ENCODE results near the gene DBX1. TPM values are rescaled to one million over a fixed set of nuclear protein-coding genes. Genes with fewer than 3 reads are reported as not detected.

Gene DBX1
- total RNA-seq, 2 experiments from 2014 or later, result not detected

DNA sequence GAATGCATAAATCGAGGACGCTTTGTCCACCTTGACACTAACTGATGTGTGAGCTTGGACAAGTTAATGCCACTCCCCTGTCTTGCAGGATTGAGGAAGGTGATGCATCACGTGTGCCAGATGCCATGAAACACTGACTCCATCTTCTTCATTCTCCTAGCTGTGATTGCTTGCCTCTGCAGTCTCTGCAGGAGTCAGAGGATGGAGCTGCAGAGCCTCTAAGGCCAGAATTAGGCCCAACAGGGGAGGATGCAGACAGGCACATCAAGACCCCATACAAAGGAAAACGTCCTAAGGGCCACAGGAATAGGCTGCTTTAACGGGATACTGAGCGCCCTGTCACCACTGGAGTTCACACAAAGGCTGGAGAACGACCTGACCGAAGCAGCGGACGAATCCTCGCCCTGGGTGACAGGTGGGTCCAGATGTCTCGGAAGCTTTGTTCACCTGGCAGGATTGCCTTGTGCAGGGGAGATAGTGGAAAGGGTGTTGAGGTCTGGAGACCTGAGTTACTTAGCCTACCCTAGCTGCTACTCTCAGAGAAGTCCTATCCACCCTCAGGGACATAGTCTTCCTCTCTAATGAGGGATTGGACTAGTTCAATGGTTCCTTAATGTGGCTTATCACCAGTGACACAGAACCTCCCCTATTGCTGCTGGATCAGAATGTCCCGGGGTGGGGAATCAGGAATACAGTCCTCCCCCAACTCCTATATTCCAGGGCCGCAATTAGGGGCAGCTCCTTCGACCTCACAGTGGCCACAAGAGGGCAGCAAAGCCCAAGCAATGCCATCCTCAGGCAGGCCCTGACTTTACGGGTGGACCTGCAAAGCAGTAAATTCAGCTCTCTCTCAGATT, 32.4 kb downstream of the DBX1 start:
- BruUV-seq (replicated peaks), result no TSS peak
- DNase-seq (ENCODE audit: low spot score), result peak; percentile 62
- Histone ChIP-seq H3K9me3 (ENCODE audit: low read length) (no peaks in the 10 kb centered on the region), H3K79me2 (ENCODE audit: insufficient read depth, low read depth, low read length) (no peaks in the 10 kb centered on the region), H3K27ac (ENCODE audit: low read depth, low read length, poor library complexity, severe bottlenecking) (no peak overlapping the region), H3K4me3 (ENCODE audit: low read depth, low read length, poor library complexity, severe bottlenecking) (no peak overlapping the region), H2AFZ (ENCODE audit: low read length) (no peak overlapping the region), H4K20me1 (ENCODE audit: insufficient read depth, low read length) (no peaks in the 10 kb centered on the region), H3K4me1 (ENCODE audit: insufficient read depth, low read length, poor library complexity, severe bottlenecking) (no peaks in the 10 kb centered on the region), H3K36me3 (ENCODE audit: insufficient read depth, low read length) (no peaks in the 10 kb centered on the region), H3K4me2 (ENCODE audit: low read length) (no peak overlapping the region), H3K9me2 (ENCODE audit: insufficient read depth, low read length) (no peaks in the 10 kb centered on the region)
- TF ChIP-seq, protein P1, sequence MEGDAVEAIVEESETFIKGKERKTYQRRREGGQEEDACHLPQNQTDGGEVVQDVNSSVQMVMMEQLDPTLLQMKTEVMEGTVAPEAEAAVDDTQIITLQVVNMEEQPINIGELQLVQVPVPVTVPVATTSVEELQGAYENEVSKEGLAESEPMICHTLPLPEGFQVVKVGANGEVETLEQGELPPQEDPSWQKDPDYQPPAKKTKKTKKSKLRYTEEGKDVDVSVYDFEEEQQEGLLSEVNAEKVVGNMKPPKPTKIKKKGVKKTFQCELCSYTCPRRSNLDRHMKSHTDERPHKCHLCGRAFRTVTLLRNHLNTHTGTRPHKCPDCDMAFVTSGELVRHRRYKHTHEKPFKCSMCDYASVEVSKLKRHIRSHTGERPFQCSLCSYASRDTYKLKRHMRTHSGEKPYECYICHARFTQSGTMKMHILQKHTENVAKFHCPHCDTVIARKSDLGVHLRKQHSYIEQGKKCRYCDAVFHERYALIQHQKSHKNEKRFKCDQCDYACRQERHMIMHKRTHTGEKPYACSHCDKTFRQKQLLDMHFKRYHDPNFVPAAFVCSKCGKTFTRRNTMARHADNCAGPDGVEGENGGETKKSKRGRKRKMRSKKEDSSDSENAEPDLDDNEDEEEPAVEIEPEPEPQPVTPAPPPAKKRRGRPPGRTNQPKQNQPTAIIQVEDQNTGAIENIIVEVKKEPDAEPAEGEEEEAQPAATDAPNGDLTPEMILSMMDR (conservative IDR thresholded peaks at IDR 0.05; ENCODE audit: low read length), result peak; percentile 88
- TF ChIP-seq EZH2phosphoT487 (IDR thresholded peaks at IDR 0.05; ENCODE audit: borderline replicate concordance, low read depth, low read length), result no peak
- CTCF ChIA-PET (ENCODE audit: unreplicated experiment), result interaction anchor here (0.5 to 1.4 kb wide), 3 partner anchors 9 to 312 kb away, joined by 3 to 4 read pairs (median 3); no protein-coding TSS in a partner anchor
- POLR2A ChIA-PET, result interaction anchor here (0.5 kb wide), 1 partner anchor 203 kb away, joined by 3 read pairs; no protein-coding TSS in a partner anchor
- intact Hi-C loops (cut with micrococcal nuclease; ENCODE audit: unreplicated experiment), result loop anchor here (1.0 to 5.0 kb wide), 3 partner anchors 176 to 481 kb away; no protein-coding TSS in a partner anchor

DNA sequence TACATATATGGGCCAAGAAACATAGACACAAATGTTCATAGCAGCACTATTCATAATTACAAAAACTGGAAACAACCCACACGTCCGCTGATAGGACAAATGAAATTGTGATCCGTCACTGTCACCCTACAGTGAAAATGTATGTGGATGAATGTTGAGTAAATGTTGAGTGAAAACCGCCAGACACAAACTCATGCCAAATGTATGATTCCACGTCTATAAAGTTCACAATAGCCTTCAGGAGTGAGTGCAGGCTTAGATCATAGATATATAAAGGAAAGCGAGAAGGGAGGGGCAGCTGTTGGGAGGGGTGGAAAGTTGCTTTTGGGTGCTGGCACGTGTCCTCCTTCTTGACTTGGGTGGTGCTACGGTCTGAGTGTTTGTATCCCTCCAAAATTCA, 33.6 kb downstream of the DBX1 start:
- H3K9me3 ChIP-seq (ENCODE audit: low read length), result no peaks in the 10 kb centered on the region
- H3K4me3 ChIP-seq (ENCODE audit: low read depth, low read length, poor library complexity, severe bottlenecking), result no peak overlapping the region
- H2AFZ ChIP-seq (ENCODE audit: low read length), result no peak overlapping the region
- no peak overlapping the region for H3K27ac ChIP-seq (ENCODE audit: low read depth, low read length, poor library complexity, severe bottlenecking)
- ChIA-PET CTCF (ENCODE audit: unreplicated experiment) (no interaction called here), POLR2A (no interaction called here)
- no peaks in the 10 kb centered on the region for H3K4me1 ChIP-seq (ENCODE audit: insufficient read depth, low read length, poor library complexity, severe bottlenecking)
- no peak for TF ChIP-seq EZH2phosphoT487 (IDR thresholded peaks at IDR 0.05; ENCODE audit: borderline replicate concordance, low read depth, low read length)
- TF ChIP-seq, protein P1 (conservative IDR thresholded peaks at IDR 0.05; ENCODE audit: low read length), result no peak
- intact Hi-C loops (cut with micrococcal nuclease; ENCODE audit: unreplicated experiment), result loop anchor here (5.0 kb wide), 1 partner anchor 174 kb away; no protein-coding TSS in a partner anchor
- no peaks in the 10 kb centered on the region for H3K9me2 ChIP-seq (ENCODE audit: insufficient read depth, low read length)
- no peak for DNase-seq (ENCODE audit: low spot score)
- BruUV-seq (replicated peaks), result no TSS peak
- H3K36me3 ChIP-seq (ENCODE audit: insufficient read depth, low read length), result no peaks in the 10 kb centered on the region
- no peaks in the 10 kb centered on the region for H3K79me2 ChIP-seq (ENCODE audit: insufficient read depth, low read depth, low read length)
- no peaks in the 10 kb centered on the region for H4K20me1 ChIP-seq (ENCODE audit: insufficient read depth, low read length)
- H3K4me2 ChIP-seq (ENCODE audit: low read length), result no peak overlapping the region

DNA sequence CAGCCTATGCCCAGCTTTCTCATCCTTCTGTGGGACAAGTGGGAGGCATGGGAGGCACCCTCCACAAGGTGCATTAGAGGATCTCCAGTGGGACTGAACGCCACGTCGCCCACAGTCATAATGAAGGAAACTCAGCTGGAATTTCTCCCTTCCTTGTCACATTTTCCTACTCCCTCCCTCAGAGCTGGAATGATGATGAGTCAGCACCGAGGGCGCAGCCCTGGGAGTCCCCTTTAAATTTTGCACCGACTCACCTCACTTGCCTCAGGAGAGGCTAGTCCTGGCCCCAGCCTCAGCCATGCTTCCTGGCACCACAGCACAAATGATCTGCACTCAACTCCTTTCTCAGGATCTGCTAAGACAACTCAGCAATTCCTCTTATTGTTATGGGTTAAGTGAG, 34.3 kb downstream of the DBX1 start:
- DNase-seq (ENCODE audit: low spot score), result no peak
- no peaks in the 10 kb centered on the region for H3K36me3 ChIP-seq (ENCODE audit: insufficient read depth, low read length)
- no peak for TF ChIP-seq EZH2phosphoT487 (IDR thresholded peaks at IDR 0.05; ENCODE audit: borderline replicate concordance, low read depth, low read length)
- TF ChIP-seq, protein P1 (conservative IDR thresholded peaks at IDR 0.05; ENCODE audit: low read length), result no peak
- H3K79me2 ChIP-seq (ENCODE audit: insufficient read depth, low read depth, low read length), result no peaks in the 10 kb centered on the region
- H3K4me1 ChIP-seq (ENCODE audit: insufficient read depth, low read length, poor library complexity, severe bottlenecking), result no peaks in the 10 kb centered on the region
- H3K4me3 ChIP-seq (ENCODE audit: low read depth, low read length, poor library complexity, severe bottlenecking), result no peak overlapping the region
- intact Hi-C loops (cut with micrococcal nuclease; ENCODE audit: unreplicated experiment), result loop anchor here (5.0 kb wide), 1 partner anchor 174 kb away; no protein-coding TSS in a partner anchor
- no peaks in the 10 kb centered on the region for H4K20me1 ChIP-seq (ENCODE audit: insufficient read depth, low read length)
- no peak overlapping the region for H3K4me2 ChIP-seq (ENCODE audit: low read length)
- no peaks in the 10 kb centered on the region for H3K9me3 ChIP-seq (ENCODE audit: low read length)
- no peak overlapping the region for H3K27ac ChIP-seq (ENCODE audit: low read depth, low read length, poor library complexity, severe bottlenecking)
- BruUV-seq (replicated peaks), result no TSS peak
- H3K9me2 ChIP-seq (ENCODE audit: insufficient read depth, low read length), result no peaks in the 10 kb centered on the region
- POLR2A ChIA-PET, result interaction anchor here (0.7 kb wide), 1 partner anchor 143 kb away, joined by 3 read pairs; no protein-coding TSS in a partner anchor
- no peak overlapping the region for H2AFZ ChIP-seq (ENCODE audit: low read length)
- CTCF ChIA-PET (ENCODE audit: unreplicated experiment), result no interaction called here
